Activated CD4-positive, alpha-beta T cell treated with anti-CD3 and anti-CD28 coated beads, Interleukin-2, Interleukin-4, amounts not matched to agents 100 ng/mL and 50 ng/mL, durations not matched to agents 16 hours and 8 hours (primary cell): ENCODE measurements around the gene HEBP1.

Source experiments
- DNase-seq: peaks from one replicate; pipeline ENCODE4 v3.0.0-alpha.2; 2020; ENCODE audit warnings: low spot score

Gene HEBP1

DNA sequence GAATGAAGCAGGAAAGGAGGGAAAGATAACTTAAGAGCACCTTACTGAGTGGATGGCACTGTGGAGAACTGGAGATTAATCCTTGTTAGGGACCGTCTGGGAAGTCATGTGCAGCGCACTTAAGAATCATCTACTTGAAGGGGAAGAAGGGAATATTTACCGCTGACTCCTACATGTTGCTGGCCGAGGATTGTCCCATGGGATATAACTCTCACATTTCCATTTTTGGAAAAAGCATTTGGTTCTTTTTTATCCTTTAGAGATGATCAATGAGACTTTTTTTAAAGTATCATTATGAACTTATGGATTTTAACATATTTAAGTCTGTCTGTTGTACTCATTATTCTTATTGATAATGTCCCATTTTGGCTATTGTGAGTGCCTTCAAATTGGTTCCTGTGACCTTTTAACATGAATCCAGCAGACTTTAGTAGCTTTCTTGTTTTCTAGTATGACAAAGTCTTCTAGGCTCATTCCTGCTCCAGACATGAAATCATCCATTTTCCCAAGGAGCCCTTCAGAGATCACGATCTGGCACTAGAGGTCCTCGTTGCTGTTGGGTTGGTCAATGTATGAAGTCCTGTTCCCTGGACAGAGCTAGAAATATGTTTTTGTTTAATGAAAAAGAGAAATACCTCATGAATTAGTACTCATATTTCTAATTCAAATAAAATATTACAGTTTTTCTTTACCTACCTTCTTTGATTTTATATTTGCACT is 23.9 kb upstream of the HEBP1 start:
- DNase-seq = peak; percentile 11

DNA sequence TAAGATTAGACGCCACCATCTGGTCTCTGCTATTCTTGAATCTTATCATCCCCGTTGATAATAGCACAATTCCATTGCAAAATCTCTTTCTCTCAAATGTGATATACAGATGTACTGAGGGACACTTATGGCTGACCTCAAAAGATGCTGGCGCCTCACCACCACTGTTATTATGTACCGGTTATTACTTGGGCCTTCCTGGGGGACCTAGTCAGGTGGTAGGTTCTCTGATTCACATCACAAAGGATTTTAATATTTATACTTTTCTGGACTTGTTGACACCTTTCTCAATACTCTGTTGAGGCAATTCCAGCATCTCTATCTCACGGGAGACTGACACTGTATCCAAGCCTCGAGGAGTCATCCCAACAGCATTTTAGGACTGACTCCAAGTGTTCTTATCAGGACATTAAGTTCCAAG is 22.8 kb upstream of the HEBP1 start:
- no peak for DNase-seq

DNA sequence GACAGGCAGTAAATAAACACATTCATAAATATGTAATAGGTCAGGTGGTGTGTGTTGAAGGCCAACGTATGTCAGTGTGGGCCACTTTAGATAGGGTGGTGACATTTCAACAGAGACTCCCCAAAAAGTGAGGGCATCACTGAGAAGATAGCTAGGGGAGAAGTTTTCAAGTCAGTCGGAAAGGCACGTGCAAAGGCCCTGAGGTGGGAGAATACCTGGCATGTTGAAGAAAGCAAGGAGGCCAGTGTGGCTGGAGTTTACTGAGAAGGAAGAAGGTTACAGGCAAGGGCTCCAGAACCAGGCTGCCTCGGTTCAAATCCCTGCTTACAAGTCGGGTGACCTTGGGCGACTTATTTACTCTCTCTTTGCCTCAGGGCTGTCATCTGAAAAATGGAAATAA is 11.0 kb upstream of the HEBP1 start:
- DNase-seq = no peak

DNA sequence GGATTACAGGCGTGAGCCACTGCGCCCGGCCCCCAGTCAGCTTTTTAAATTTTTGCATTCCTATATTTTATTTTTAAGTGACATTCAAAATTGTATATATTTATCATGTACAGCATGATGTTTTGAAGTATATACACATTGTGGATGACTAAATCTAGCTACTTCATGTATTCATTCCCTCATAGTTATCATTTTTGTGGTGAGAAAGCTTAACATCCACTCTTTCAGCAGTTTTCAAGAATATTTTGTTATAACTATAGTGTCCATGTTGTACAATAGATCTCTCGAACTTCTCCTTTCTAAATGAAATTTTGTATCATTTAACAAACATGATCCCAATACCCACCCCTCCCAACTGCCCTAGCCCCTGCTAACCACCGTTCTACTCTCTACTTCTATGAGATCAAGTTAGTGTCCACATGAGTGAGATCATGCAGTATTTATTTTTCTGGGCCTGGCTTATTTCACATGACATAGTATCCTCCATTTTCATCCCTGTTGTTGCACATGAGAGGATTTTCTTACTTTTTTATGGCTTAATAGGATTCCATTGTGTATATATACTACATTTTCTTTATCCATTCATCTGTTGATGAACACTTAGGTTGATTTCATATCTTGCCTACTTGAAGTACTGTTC is 8.8 kb upstream of the HEBP1 start:
- no peak for DNase-seq

DNA sequence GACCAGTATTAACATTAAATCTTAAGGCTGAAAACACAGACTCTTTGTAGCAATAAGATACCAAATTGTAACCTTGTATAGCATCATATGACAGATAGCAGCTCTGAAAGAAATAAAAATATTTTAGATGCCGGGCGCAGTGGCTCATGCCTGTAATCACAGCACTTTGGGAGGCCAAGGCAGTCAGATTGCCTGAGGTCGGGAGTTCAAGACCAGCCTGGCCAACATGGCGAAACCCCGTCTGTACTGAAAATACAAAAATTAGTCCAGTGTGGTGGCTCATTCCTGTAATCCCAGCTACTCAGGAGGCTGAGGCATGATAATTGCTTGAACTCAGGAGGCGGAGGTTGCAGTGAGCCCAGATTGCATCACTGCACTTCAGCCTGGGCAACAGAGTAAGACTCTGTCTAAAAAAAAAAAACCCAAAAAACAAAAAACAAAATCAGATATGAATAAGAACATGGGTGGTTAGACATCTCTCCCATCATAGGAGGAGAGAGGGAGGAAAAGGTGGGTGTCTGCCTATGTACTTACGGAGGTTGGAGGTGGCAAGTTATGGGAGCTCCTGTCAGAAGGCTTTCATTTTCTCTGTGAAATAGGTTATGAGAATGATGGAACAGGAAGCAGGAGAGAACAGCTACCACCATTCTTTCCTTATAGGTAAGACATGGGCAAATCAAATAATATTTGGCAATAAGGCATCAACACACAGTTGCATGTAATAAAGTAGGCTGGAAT is 7.6 kb upstream of the HEBP1 start:
- DNase-seq = no peak

DNA sequence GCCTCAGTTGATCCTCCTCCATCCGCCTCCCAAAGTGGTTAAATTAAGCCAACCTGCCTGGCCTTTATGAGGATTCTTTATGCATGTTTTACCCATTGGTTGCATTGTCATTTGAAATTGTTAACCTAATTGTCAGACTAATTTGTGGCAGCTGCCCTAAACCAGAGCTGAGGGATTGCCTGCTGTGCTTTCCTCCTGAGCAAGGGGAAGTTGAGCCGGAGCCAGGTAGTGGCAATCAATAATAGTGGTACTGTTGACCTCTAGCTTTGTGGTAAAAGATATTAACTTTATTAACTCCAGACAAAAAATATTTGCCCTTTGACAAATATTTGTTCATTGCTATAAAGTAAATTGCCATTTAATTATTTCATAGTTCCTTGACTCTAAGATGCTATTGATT is 5.6 kb upstream of the HEBP1 start:
- no peak for DNase-seq

DNA sequence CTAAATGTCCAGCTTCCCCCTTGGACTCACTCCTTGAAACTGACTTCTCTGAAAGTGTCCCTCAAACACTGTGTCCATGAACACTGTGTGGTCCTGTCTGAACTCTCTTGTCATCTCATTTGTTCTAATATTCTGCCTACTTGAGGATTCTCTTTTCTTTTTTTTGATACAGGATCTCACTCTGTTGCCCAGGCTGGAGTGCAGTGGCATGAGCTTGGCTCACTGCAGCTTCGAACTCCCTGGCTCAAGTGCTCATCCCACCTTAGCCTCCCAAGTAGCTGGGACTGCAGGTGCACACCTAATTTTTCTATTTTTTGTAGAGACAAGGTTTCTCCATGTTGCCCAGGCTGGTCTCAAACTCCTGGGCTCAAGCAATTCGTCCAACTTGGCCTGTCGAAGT is 4.9 kb upstream of the HEBP1 start:
- DNase-seq = no peak

DNA sequence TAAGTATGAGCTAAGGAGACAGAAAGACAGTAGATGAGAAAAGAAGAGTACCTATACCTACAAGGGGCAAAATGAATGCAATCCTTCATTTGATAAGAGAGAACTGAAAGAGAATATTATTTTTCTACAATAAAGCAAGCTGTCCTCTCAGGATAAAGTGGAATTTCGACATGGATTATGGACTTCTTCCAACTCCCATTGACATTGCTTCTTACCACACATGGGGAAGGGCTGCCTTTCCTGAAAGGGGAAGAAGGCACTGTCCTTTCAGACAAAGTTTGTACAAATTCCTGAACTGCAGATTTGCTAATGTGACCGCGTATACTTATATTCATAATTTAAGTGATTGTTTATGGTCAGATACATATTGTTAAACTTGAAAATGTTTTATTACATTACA is 4.3 kb upstream of the HEBP1 start:
- no peak for DNase-seq

DNA sequence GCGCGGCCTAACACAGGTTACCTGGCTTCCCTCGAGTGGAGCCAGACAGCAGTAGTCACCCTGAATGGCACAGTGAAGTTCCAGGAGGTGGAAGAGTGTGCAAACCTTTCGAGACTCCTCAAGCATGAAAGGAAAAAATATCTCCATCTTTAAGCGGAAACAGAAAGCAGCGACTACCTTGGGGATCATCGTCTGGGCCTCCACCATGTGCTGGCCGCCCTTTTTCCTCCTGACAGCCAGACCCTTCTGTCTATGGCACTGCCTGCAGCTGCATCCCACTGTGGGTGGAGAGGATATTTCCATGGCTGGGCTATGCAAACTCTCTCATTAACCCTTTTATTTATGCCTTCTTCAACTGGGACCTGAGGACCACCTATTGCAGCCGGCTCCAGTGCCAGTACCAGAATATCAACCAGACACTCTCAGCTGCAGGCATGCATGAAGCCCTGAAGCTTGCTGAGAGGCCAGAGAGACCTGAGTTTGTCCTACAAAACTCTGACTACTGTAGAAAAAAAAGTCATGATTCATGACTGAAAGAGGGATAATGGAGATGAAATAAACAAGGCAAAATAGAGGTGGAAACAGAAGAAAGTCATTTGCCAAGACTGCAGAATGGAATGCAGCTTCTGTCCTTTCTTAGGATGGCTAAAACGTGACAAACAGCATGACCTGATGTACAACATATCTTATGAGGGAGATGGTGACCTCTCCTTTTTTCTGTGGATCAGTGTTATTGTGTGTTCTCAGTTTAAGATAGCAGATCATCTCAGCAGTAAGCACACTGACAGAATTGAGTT is 2.4 kb upstream of the HEBP1 start:
- no peak for DNase-seq

DNA sequence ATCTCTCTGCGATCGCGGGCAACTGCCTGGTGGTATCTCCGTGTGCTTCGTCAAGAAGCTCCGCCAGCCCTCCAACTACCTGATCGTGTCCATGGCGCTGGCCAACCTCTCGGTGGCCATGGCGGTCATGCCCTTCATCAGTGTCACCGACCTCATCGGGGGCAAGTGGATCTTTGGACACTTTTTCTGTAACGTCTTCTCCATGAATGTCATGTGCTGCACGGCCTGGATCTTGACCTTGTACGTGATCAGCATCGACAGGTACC is 1.6 kb upstream of the HEBP1 start:
- no peak for DNase-seq

DNA sequence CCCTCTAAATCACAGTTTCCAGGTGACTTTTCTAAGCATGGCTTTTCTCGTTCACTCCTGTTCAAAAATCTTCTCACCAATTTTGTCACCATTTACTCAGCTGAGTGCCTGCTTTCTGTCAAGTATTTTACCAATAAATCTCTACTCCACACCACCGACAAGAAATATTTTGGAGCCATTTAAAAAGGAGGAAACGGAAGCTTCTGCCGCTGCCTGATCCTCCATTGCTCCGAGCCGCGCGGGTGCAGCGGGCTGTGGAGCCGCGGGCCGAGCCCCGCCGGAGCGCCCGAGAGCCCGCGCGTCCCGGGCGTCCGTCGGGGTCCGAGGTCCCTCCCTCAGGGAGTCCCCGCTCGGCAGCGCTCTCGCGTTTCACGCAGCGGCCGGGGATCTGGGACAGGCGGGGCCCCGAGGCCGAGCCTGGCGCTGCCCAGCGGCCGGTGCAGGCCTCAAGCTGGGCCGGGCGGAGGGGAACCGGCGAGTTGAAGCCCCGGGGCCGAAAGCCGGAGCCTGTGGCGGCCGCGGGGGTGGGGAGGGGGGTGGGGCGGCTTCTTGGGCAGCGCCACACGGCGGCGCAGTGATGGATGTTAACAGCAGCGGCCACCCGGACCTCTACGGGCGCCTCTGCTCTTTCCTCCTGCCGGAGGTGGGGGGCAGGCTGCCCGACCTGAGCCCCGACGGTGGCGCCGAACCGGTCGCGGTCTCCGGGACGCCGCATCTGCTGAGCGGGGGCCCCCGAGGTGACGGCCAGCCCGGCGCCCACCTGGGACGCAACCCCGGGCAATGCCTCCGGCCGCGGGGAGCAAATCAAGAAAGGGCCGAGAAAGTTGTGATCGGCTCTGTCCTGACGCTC is 1.1 kb upstream of the HEBP1 start:
- peak; percentile 20 for DNase-seq

DNA sequence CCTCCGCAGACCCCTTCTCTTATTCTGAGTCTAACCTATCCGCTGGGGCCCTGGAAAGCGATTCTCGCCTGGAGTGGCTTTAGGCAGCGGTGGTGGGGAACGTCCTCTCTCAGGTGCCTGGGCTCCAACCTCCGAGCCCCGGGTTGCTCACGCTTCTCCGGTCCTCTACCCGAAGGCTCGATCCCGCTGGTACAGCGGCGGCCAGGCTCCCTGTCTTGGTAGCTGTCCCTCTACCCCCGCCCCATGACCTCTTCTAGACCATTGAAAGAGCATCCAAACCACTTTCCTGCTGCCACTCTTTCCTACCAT is 505 bp upstream of the HEBP1 start:
- peak; percentile 10 for DNase-seq

DNA sequence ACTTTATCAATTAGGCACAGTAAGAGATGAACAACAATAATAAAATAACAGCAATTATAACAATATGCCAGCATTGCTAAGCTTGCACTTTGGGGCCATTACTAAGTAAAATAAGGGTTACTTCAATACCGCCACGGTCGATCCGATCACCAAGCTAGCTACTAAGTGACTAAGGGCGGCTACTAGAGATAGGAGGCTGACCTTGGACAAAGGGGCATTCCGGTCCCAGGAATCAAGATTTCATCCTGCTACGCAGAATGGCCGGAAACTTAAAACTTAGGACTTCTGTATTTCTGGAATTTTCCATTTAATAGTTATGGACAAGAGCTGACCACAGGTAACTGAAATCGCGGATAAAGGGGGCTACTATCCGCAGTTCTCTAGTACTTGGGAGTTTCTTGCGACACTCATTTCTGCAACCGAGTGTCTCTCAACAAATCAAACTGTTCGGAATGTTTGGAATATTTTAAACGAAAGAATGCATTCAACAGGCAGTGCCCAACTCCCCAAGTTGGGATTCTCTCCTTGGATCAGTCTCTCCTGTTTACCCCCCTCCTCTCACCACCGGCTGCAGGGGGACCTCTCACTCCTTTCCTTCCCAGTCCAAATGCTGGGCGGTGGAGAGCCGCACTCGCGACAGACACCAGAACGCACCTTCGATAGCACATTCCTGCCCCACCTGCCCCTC is 650 bp downstream of the HEBP1 start:
- DNase-seq = no peak

DNA sequence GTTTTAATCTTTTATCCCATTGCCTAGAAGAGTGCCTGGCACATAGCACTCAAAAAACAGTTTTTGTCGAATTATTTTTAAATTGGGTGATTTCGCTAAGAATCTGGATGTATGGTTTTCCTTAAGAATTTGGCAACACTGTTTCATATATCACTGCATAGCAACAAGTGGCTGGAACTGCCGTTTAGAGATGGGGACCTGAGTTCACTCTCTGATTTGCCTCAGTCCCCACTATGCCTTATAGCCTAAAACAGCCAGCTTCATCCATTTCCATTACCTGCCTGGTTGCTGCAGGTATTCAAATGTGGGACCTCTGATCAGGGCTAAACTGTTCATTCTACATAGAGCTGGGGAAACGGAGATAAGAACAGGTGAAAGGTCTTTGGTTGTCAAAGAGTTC is 1.8 kb downstream of the HEBP1 start:
- no peak for DNase-seq

DNA sequence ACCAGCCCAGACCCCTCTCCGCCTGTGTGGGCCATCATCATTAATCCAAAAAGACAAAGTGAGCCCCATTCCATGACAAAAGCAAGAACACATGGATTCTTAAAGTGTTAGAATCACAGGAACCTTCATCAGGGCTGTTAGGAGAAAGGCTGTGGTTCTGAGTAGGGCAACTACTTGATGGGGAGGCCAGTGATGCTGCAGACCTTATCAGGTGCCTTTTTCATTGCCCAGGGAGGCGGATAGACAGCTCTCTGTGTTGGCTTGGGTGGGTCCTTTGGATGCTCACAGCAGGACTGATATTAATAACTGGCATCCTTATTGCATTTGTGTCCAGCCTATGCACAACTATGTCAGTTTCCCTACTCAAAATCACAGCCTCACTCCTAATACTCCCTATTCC is 2.3 kb downstream of the HEBP1 start:
- DNase-seq = no peak

DNA sequence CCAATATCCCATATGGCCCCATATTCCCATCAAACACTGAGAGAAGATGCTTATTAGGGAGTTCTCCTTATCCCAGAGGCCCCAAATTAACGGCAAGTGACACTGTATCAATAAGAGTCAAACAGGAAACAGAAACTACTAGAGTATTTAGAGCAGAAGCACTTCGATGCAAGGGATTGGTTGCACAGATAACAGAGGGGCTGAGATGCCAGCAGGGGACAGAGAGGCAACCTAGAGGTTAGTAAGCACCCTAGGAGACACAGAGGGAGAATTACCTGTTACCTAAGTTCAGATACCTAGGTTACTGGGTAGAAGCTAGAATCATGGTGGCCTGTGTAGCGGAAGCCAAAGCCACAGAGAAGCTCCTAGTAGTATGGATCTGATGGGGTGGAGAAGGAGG is 2.9 kb downstream of the HEBP1 start:
- DNase-seq = no peak

DNA sequence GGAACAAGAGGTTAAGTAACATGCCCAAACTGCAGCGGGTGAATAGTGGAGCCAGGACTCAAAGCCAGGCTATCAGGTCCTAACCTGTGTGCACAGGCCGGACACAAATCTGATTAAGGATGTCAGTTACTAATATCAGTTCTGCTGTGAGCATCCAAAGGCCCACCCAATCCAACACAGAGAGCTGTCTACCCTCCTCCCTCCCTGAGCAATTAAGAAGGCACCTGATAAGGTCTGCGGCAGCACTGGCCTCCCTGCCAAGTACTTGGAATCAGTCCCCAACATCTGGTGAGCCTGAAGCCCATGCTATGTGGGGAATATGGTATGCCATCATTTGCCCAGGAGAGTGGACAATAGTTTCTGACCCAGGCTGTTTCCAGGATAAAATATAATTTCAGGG is 3.9 kb downstream of the HEBP1 start:
- DNase-seq = no peak

DNA sequence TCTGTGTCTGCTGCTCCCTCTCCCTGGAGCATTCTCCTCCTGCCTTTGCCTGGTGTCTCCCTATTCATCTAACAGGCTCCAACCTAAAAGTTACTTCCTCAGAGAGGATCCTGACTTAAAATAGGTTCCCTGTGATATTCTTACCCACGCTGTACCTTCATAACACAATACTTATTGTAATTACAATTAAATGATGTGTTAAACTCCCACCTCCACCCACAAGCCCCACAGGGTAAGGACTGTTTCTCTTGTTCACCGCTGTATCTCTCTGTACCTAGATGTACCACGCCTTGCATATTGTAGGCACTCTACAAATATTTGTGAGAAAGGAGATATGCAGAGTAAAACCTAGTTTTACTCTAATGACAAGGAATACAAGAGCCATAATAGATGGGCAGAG is 5.0 kb downstream of the HEBP1 start:
- DNase-seq = no peak

DNA sequence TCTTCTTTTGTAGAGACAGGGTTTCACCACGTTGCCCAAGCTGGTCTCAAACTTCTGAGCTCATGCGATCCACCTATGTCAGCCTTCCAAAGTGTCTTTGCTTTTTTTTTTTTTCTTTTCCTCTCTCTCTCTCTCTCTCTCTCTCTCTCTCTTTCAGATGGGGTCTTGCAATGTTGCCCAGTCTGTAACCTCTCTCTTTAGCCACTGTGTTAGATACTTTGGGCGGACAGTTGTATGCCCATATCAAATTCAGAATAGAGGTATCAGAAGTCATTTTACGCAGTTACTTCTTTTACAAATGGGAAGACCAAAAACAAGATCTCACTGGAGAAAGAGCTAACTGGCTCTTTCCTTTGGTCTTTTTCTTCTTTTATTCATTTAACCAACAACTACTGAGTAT is 6.7 kb downstream of the HEBP1 start:
- DNase-seq = no peak

DNA sequence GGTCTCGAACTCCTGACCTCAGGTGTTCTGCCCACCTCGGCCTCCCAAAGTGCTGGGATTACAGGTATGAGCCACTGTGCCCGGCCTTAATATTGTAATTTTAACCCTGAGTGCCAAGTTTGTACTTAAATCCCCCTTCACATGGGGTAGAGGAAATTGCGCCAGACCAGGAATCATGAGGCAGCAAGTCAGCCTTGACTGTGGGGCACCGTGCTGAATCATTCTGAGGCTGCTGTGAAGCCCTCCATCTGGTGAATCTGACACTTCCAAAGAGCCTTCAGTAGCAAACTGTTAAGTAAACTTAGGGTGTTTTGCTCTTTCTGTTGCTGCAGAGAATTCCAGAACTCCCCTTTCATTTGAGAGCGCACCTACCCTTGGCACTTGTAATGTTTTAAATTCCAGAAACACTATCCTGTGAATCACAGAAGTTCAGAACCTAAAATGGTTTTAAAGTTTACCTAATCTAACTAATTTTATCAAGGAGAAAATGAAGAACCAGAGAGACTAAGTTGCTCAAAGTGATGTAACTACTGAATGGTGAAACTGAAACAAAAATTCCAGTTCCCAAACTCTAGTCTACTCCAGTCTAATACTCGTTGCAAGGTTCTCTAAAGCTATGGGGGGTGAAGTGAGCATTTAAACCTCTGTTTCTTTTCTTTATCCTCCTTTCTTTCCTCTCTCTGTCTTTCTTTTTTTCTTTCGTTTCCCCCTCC is 7.5 kb downstream of the HEBP1 start:
- peak; percentile 10 for DNase-seq
